Right lobe of liver (tissue), 6 donors: ENCODE data around the gene C12orf57. TPM values are rescaled to one million over a fixed set of nuclear protein-coding genes. Genes with fewer than 3 reads are reported as not detected.
A peak's percentile ranks its signal among the peaks of the same experiment; 100 is the strongest.

Source experiments
- ATAC-seq, 4 donors: fragments of 200-7000 bp; cut with Tn5 transposase; one replicate each; pipeline ENCODE4 v1.9.1; 2020; ENCODE audit warnings: mild to moderate bottlenecking in 4 of 4, moderate library complexity in 4 of 4
- DNase-seq, 3 donors: peaks; one replicate each; pipeline ENCODE4 v3.0.0-alpha.2; 2020
- H3K27ac ChIP-seq, 3 donors: fragments of 200-600 bp; one replicate each; pipeline ENCODE4 v1.8.0; 2022
- H3K27me3 ChIP-seq, 2 donors: fragments of 200-600 bp; one replicate each; pipeline ENCODE4 v1.8.0; 2022
- H3K36me3 ChIP-seq, 4 donors: fragments of 200-600 bp; sonication (generic) in 1 of 4; one replicate each; pipeline versions ENCODE4 v1.5.1 to v1.8.0; 2017 to 2022; ENCODE audit warnings: control low read depth in 1 of 4
- H3K4me1 ChIP-seq, 4 donors: fragments of 200-600 bp; sonication (generic) in 1 of 4; one replicate each; pipeline versions ENCODE4 v1.5.1 to v1.8.0; 2017 to 2022; ENCODE audit warnings: control low read depth in 1 of 4
- H3K4me3 ChIP-seq, 3 donors: fragments of 200-600 bp; one replicate each; pipeline ENCODE4 v1.8.0; 2022
- H3K9me3 ChIP-seq, 4 donors: fragments of 200-600 bp; sonication (generic) in 1 of 4; one replicate each; pipeline versions ENCODE4 v1.5.1 to v1.8.0; 2017 to 2022; ENCODE audit warnings: control low read depth in 1 of 4
- POLR2A ChIP-seq: fragments of 450-650 bp; IDR thresholded peaks from one replicate; pipeline ENCODE4 v1.6.1; 2017; ENCODE audit warnings: antibody characterized with exemption, mild to moderate bottlenecking
- WGBS: methylation state at CpG from one replicate; pipeline ENCODE4 v1.1.6; 2018; ENCODE audit warnings: low coverage, low lambda C conversion rate; ENCODE audit not compliant: insufficient coverage; ENCODE audit errors: missing lambda C conversion rate; 5-methylcytosine and 5-hydroxymethylcytosine counted together
- intact Hi-C, 2 donors: fragments of 100-400 bp; cut with DNase I; formaldehyde crosslinking; loops; one replicate each; pipeline versions ENCODE4 v1.11.2 to v1.14.1; 2022
- total RNA-seq, 6 experiments: library from RNA; depleted of rRNA in 2 of 6; stranded (reverse); fragments of >200 nt in 2 of 6; fragmentation: NEBNext Ultra II Directional in 3 of 6; extraction: Animal tissue kit (Norgen Biotek cat#: 25700) in 3 of 6; gene quantifications; one replicate each; pipeline versions ENCODE4 v1.1.0 to v1.2.4, GENCODE V29; 2016 to 2023
- TF ChIP-seq, protein P1 (sequence below), 4 donors: fragments of 200-600 bp in 3 of 4; fragments of 450-650 bp in 1 of 4; IDR thresholded peaks; one replicate each; pipeline versions ENCODE4 v1.5.1 to v1.8.0; 2016 to 2022; ENCODE audit warnings: antibody characterized with exemption in 4 of 4, mild to moderate bottlenecking in 2 of 4
- donor health status: DM: no; HTN: yes; CAD: no.
- donor health status: DM: no; HTN: no; CAD: no.
- donor health status: DM: no; HTN: no; CAD: no.
- donor health status: DM: no; HTN: yes; CAD: no.
- donor health status: DM: no; HTN: yes; CAD: no.

The C12orf57 gene
- total RNA-seq, 6 experiments from 2014 or later: 47.6 to 189 (median 70.5) TPM

DNA sequence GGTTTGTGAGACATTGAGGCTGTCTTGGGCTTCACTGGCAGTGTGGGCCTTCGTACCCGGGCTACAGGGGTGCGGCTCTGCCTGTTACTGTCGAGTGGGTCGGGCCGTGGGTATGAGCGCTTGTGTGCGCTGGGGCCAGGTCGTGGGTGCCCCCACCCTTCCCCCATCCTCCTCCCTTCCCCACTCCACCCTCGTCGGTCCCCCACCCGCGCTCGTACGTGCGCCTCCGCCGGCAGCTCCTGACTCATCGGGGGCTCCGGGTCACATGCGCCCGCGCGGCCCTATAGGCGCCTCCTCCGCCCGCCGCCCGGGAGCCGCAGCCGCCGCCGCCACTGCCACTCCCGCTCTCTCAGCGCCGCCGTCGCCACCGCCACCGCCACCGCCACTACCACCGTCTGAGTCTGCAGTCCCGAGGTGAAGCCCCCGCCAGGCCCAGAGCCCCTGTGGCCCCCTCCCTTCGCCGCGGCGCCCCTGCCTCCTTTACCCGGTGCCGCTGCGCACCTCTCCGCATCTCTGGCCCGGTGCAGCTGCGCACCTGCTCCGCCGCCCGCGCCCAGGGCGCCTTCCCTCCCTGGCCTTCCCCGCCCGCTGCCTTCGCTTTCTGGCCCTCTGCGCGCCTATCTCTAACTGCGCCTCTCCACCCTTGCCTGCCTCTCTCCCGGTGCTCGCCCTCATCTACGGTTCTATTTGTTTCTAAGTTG, 29.4 kb upstream of the C12orf57 start, which contains the start of gene ENO2:
Gene ENO2, plus strand, starts transcription at position 335 of the 701 bp plus-strand sequence. CDS start 1,253 bp downstream, outside the sequence.
- Histone ChIP-seq H3K36me3 (no peaks in the 10 kb centered on the region), H3K27ac (no peak within 1 kb of the TSS), H3K27me3 (no peaks in the 10 kb centered on the region), H3K4me3 (peak within 1 kb of the TSS; percentile 46 to 49 (median 47)), H3K9me3 (no peaks in the 10 kb centered on the region), H3K4me1 (peaks cover 0 to 9% (median 0%) of the 10 kb centered on the region in 4 donors)
- under 1% methylated on average over 23 of the region's 68 CpGs for WGBS
- TF ChIP-seq POLR2A: no peak
- TF ChIP-seq, protein P1, sequence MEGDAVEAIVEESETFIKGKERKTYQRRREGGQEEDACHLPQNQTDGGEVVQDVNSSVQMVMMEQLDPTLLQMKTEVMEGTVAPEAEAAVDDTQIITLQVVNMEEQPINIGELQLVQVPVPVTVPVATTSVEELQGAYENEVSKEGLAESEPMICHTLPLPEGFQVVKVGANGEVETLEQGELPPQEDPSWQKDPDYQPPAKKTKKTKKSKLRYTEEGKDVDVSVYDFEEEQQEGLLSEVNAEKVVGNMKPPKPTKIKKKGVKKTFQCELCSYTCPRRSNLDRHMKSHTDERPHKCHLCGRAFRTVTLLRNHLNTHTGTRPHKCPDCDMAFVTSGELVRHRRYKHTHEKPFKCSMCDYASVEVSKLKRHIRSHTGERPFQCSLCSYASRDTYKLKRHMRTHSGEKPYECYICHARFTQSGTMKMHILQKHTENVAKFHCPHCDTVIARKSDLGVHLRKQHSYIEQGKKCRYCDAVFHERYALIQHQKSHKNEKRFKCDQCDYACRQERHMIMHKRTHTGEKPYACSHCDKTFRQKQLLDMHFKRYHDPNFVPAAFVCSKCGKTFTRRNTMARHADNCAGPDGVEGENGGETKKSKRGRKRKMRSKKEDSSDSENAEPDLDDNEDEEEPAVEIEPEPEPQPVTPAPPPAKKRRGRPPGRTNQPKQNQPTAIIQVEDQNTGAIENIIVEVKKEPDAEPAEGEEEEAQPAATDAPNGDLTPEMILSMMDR (IDR thresholded peaks at IDR 0.05): no peak
- ATAC-seq (peak; percentile 65 to 88 (median 76)), DNase-seq (peak in 1 of 3 donors; percentile 82)
- intact Hi-C loops: no loop called here

DNA sequence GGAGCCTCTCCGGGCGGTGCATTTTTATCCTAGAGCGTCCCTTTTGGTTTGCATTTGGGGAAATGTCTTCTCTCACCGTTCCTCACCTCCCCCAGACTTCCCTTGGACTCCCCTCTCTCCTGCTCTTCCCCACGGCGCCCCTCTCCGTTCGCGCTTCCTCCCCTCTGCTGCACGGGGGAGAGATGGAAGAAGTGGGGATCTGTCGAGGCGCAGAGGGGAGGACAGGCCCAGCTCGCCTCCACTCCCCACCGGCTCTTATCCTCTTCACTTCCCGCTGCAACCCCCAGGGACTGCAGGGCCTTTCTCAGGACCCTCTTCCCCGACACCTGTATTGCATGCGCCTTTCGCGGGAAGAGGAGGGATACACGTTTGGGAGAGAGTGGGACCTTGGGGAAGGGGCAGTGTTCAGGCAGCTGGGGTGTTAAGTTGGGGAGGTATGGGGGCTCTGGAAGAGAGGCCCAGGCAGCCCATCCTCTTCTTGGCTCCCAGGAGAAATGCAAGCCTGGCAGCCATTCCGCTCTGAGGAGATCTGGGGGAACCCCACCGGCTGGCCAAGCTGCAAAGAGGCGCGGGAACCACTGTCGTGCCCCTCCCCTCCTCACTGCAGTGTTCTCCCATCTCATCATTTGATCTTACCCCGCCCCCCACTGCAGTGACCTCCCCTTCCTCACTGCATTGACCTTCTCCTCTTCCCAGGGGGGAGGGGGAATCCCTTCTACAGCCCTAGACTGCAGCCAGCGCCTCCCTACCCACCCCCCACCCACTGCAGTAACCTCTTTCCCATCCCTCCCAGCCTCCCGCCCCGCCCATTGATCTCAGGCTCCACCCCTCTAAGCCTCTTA, 28.7 kb upstream of the C12orf57 start:
- WGBS: 15% methylated on average over 19 of the region's 29 CpGs
- H3K4me1 ChIP-seq: peaks cover 0 to 9% (median 0%) of the 10 kb centered on the region in 4 donors
- no peak for DNase-seq

DNA sequence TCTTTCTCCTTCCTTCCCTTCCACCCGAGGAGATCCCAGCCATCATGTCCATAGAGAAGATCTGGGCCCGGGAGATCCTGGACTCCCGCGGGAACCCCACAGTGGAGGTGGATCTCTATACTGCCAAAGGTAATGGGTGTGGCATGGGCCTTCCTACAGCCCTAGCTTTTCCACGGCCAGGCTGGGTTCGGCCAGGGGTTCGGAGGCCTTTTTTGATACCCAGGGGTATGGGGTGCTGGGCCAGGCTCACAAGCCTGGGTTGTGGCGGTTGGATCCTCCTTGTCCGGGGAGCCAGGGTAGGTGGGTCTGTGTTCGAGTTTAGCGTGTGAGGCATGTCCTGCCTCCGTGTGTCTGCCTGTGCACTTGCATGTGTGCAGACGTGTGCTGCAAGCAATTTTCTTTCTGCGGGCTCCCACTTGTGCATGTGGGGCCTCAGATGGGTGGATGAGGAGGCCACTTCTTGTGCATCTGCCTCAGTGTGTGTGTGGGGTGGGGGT, 28.0 kb upstream of the C12orf57 start:
- no peak for DNase-seq
- TF ChIP-seq POLR2A: no peak
- TF ChIP-seq, protein P1 (IDR thresholded peaks at IDR 0.05): no peak
- H3K36me3 ChIP-seq: no peaks in the 10 kb centered on the region
- H3K4me1 ChIP-seq: peaks cover 0 to 9% (median 0%) of the 10 kb centered on the region in 4 donors
- intact Hi-C loops: no loop called here
- H3K27me3 ChIP-seq: no peaks in the 10 kb centered on the region
- no peaks in the 10 kb centered on the region for H3K9me3 ChIP-seq
- 50% methylated on average over 9 of the region's 14 CpGs for WGBS
- no peak overlapping the region for H3K4me3 ChIP-seq
- ATAC-seq: no peak
- H3K27ac ChIP-seq: no peak overlapping the region

More for the DNA sequence above, 28.7 kb upstream of the C12orf57 start:
- peak in 1 of 4 donors; percentile 6 for ATAC-seq
- no peaks in the 10 kb centered on the region for H3K27me3 ChIP-seq
- intact Hi-C loops: no loop called here
- H3K36me3 ChIP-seq: no peaks in the 10 kb centered on the region
- H3K27ac ChIP-seq: no peak overlapping the region
- TF ChIP-seq, protein P1 (IDR thresholded peaks at IDR 0.05): no peak
- no peak for TF ChIP-seq POLR2A
- H3K9me3 ChIP-seq: no peaks in the 10 kb centered on the region
- peak overlapping the region; percentile 46 to 49 (median 47) for H3K4me3 ChIP-seq

DNA sequence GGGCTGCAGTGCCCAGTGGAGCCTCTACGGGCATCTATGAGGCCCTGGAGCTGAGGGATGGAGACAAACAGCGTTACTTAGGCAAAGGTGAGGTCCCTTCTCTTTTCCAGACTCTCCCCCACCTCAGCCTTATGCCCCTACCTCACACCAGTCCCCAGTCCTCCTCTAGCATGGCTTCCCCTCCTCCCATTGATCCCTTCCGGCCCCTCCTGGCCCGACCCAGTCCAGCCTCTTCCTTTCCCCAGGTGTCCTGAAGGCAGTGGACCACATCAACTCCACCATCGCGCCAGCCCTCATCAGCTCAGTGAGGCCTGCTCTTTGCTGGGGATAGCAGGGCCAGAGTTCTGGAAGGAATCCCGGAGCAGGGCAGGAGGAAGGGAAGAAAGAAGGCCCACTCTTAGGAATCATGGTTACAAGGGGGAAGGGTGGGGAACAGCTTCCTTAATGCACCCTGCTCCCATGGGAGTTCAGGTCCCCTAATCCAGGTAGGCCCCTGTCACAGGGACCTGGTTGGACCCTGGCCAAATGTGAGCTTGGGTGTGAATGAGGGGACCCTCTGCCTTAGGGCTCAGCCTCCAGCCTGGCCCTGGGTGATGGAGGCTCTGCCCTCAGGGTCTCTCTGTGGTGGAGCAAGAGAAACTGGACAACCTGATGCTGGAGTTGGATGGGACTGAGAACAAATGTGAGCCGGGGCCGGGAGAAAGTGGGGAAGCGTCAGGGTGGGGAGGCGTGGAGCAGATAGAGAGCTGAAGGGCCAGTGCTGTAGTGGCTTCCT, 27.2 kb upstream of the C12orf57 start:
- intact Hi-C loops: no loop called here
- DNase-seq: no peak
- ATAC-seq: no peak
- WGBS: 93% methylated on average over 5 of the region's 11 CpGs
- TF ChIP-seq POLR2A: no peak
- TF ChIP-seq, protein P1 (IDR thresholded peaks at IDR 0.05): no peak
- H3K36me3 ChIP-seq: no peaks in the 10 kb centered on the region
- H3K4me3 ChIP-seq: no peak overlapping the region
- no peaks in the 10 kb centered on the region for H3K9me3 ChIP-seq
- H3K4me1 ChIP-seq: peaks cover 0 to 9% (median 0%) of the 10 kb centered on the region in 4 donors
- no peaks in the 10 kb centered on the region for H3K27me3 ChIP-seq
- no peak overlapping the region for H3K27ac ChIP-seq
